Stomach (tissue), 9 donors: ENCODE measurements around the gene LCORL. TPM values are rescaled to one million over a fixed set of nuclear protein-coding genes. Genes with fewer than 3 reads are reported as not detected.

Source experiments
- DNase-seq, 2 donors: peaks; one replicate each; pipeline versions ENCODE4 v3.0.0 to v3.0.0-alpha.2; 2013 to 2019
- H3K27ac ChIP-seq, 5 donors: fragments of 200-600 bp in 4 of 5; sonication (generic) in 4 of 5; one replicate each; pipeline ENCODE4 v1.5.1; 2013 to 2019; ENCODE audit warnings: mild to moderate bottlenecking in 1 of 5, moderate library complexity in 1 of 5
- H3K27me3 ChIP-seq, 3 donors: fragments of 200-600 bp; sonication (generic); one replicate each; pipeline ENCODE4 v1.5.1; 2017 to 2019; ENCODE audit warnings: mixed run types in 1 of 3
- H3K36me3 ChIP-seq, 4 donors: fragments of 200-600 bp; sonication (generic); 1 replicate in 3 of 4; 2 replicates in 1 of 4; pipeline ENCODE4 v1.5.1; 2016 to 2019
- H3K4me1 ChIP-seq, 4 donors: fragments of 200-600 bp; sonication (generic); one replicate each; pipeline ENCODE4 v1.5.1; 2016 to 2019
- H3K4me3 ChIP-seq, 4 donors: fragments of 200-600 bp; sonication (generic) in 3 of 4; one replicate each; pipeline ENCODE4 v1.5.1; 2016 to 2019; ENCODE audit warnings: mild to moderate bottlenecking in 1 of 4
- H3K9me3 ChIP-seq, 4 donors: fragments of 200-600 bp; sonication (generic); one replicate each; pipeline ENCODE4 v1.5.1; 2016 to 2019
- CTCF ChIP-seq, 7 experiments: fragments of 450-650 bp in 4 of 7; fragments of 200-600 bp in 3 of 7; sonication (generic) in 3 of 7; IDR thresholded peaks; one replicate each; pipeline ENCODE4 v1.5.1; 2016 to 2019; ENCODE audit warnings: antibody characterized with exemption in 7 of 7, control low read depth in 2 of 7, mild to moderate bottlenecking in 1 of 7
- EP300 ChIP-seq: sonication (generic); formaldehyde crosslinking; IDR thresholded peaks from one replicate; pipeline ENCODE4 v1.6.1; 2017; ENCODE audit warnings: antibody characterized with exemption
- POLR2A ChIP-seq, 4 donors: fragments of 450-650 bp; IDR thresholded peaks; one replicate each; pipeline ENCODE4 v1.6.1; 2016; ENCODE audit warnings: antibody characterized with exemption in 4 of 4, control low read depth in 2 of 4, mild to moderate bottlenecking in 1 of 4, moderate library complexity in 1 of 4
- POLR2AphosphoS5 ChIP-seq, 3 donors: sonication (generic); formaldehyde crosslinking; IDR thresholded peaks; one replicate each; pipeline ENCODE4 v1.6.1; 2016; ENCODE audit warnings: antibody characterized with exemption in 3 of 3
- WGBS, 5 donors: extraction: QIAGEN DNeasy Blood & Tissue Kit in 3 of 5; methylation state at CpG; one replicate each; pipeline versions ENCODE4 v1.1.5 to v1.1.7; 2013 to 2018; 5-methylcytosine and 5-hydroxymethylcytosine counted together
- intact Hi-C: fragments of 100-400 bp; cut with DNase I; formaldehyde crosslinking; loops from one replicate; pipeline ENCODE4 v1.15.1; 2023; ENCODE audit warnings: low total_unique reads
- polyA plus RNA-seq, 3 donors: library from polyadenylated mRNA; stranded (reverse); fragments of 200-250 nt; gene quantifications; one replicate each; pipeline ENCODE4 v1.2.3, GENCODE V29; 2013
- total RNA-seq, 5 donors: library from RNA; depleted of rRNA; stranded (reverse); fragments of >200 nt; gene quantifications; one replicate each; pipeline versions ENCODE4 v1.1.0 to v1.2.3, GENCODE V29; 2014 to 2016
- donor health status: healthy with polysubstance abuse.
- donor health status: Bipolar disorder and iron deficiency.
- donor health status: healthy.

The LCORL gene
- total and polyA plus RNA-seq, 8 donors, result 1.8 to 28.1 (median 8.2) TPM

- H3K4me1 ChIP-seq, result peaks cover 7 to 36% (median 19%) of the 10 kb centered on the region in 4 donors
- peak; percentile 44 to 91 for DNase-seq
- intact Hi-C loops, result no loop called here
- H3K4me3 ChIP-seq, result peak overlapping the region; percentile 71 to 95 (median 92)
- H3K27ac ChIP-seq, result peak overlapping the region; percentile 92 to 97 (median 95)
- no peaks in the 10 kb centered on the region for H3K27me3 ChIP-seq
- no peaks in the 10 kb centered on the region for H3K9me3 ChIP-seq
- no peaks in the 10 kb centered on the region for H3K36me3 ChIP-seq
- WGBS, 5 donors, result 0 to 1% (median 0%) methylated on average over 18 to 90 of the region's 90 CpGs
- TF ChIP-seq POLR2AphosphoS5 (IDR thresholded peaks at IDR 0.05), result no peak
- no peak for TF ChIP-seq POLR2A (IDR thresholded peaks at IDR 0.05)
- TF ChIP-seq EP300, result no peak
- TF ChIP-seq CTCF (IDR thresholded peaks at IDR 0.05), result no peak
These were observed 685 bp downstream of the LCORL start for GRCh38 chr4:18020671-18021469.

- Histone ChIP-seq H3K4me1 (peaks cover 7 to 36% (median 20%) of the 10 kb centered on the region in 4 donors), H3K4me3 (peak overlapping the region; percentile 71 to 95 (median 92)), H3K36me3 (no peaks in the 10 kb centered on the region), H3K9me3 (no peaks in the 10 kb centered on the region), H3K27ac (peak overlapping the region; percentile 5 to 97 (median 92)), H3K27me3 (no peaks in the 10 kb centered on the region)
- 4 to 11% (median 5%) methylated on average over 16 of the region's 16 CpGs for WGBS, 5 donors
- peak in 1 of 2 donors; percentile 32 for DNase-seq
- intact Hi-C loops, result no loop called here
- no peak for TF ChIP-seq EP300
- no peak for TF ChIP-seq POLR2AphosphoS5 (IDR thresholded peaks at IDR 0.05)
- no peak for TF ChIP-seq POLR2A (IDR thresholded peaks at IDR 0.05)
- TF ChIP-seq CTCF (IDR thresholded peaks at IDR 0.05), result no peak
These were observed 1.3 kb downstream of the LCORL start for GRCh38 chr4:18020145-18020670.

- H3K9me3 ChIP-seq, result no peaks in the 10 kb centered on the region
- no peaks in the 10 kb centered on the region for H3K27me3 ChIP-seq
- WGBS, 5 donors, result 38 to 69% (median 59%) methylated on average over 1 of the region's 1 CpG
- intact Hi-C loops, result no loop called here
- no peak overlapping the region for H3K4me3 ChIP-seq
- H3K36me3 ChIP-seq, result no peaks in the 10 kb centered on the region
- TF ChIP-seq EP300 (no peak), CTCF (IDR thresholded peaks at IDR 0.05) (no peak), POLR2A (IDR thresholded peaks at IDR 0.05) (no peak), POLR2AphosphoS5 (IDR thresholded peaks at IDR 0.05) (no peak)
- H3K27ac ChIP-seq, result no peak overlapping the region
- no peak for DNase-seq
- peaks cover 7 to 46% (median 29%) of the 10 kb centered on the region in 4 donors for H3K4me1 ChIP-seq
These were observed 7.3 kb downstream of the LCORL start for GRCh38 chr4:18014269-18014668.

GRCh38 chr4:18012807-18013462 lies 8.6 kb downstream of the LCORL start:
- WGBS, 5 donors, result 86 to 94% (median 92%) methylated on average over 3 of the region's 3 CpGs
- DNase-seq, result no peak
- H3K9me3 ChIP-seq, result no peaks in the 10 kb centered on the region

More at GRCh38 chr4:18012807-18013462, 8.6 kb downstream of the LCORL start:
- intact Hi-C loops, result no loop called here
- Histone ChIP-seq H3K27me3 (no peaks in the 10 kb centered on the region), H3K4me3 (no peak overlapping the region), H3K27ac (no peak overlapping the region), H3K4me1 (peaks cover 7 to 42% (median 23%) of the 10 kb centered on the region in 4 donors), H3K36me3 (no peaks in the 10 kb centered on the region)
- TF ChIP-seq CTCF (IDR thresholded peaks at IDR 0.05), result no peak
- TF ChIP-seq EP300, result no peak
- TF ChIP-seq POLR2A (IDR thresholded peaks at IDR 0.05), result no peak
- TF ChIP-seq POLR2AphosphoS5 (IDR thresholded peaks at IDR 0.05), result no peak
